Measurements from ENCODE around the gene MACROD2.

MACROD2 gene

GRCh38 chr20:15740046-15740775 is 1744.9 kb downstream of the MACROD2 start:
- DNase-seq (ENCODE audit: low read depth in 2 of 2) = no peak

- DNase-seq (ENCODE audit: low read depth in 2 of 2) = no peak
These were observed 1746.8 kb downstream of the MACROD2 start for GRCh38 chr20:15742087-15742486.

GRCh38 chr20:15742627-15743026 is 1747.3 kb downstream of the MACROD2 start:
- no peak for DNase-seq (ENCODE audit: low read depth in 2 of 2)

GRCh38 chr20:15756002-15756753 is 1760.9 kb downstream of the MACROD2 start:
- DNase-seq (ENCODE audit: low read depth in 2 of 2) = no peak

- no peak for DNase-seq (ENCODE audit: low read depth in 2 of 2)
These were observed 1761.4 kb downstream of the MACROD2 start for GRCh38 chr20:15756754-15757115.

- DNase-seq (ENCODE audit: low read depth in 2 of 2) = no peak
These were observed 1764.3 kb downstream of the MACROD2 start for GRCh38 chr20:15759594-15759993.

- DNase-seq (ENCODE audit: low read depth in 2 of 2) = no peak
These were observed 1764.8 kb downstream of the MACROD2 start for GRCh38 chr20:15760001-15760621.

GRCh38 chr20:15763366-15763765 is 1768.0 kb downstream of the MACROD2 start:
- DNase-seq (ENCODE audit: low read depth in 2 of 2) = no peak

- DNase-seq (ENCODE audit: low read depth in 2 of 2) = no peak
These were observed 1772.3 kb downstream of the MACROD2 start for GRCh38 chr20:15767586-15767985.

- DNase-seq (ENCODE audit: low read depth in 2 of 2) = no peak
These were observed 1772.9 kb downstream of the MACROD2 start for GRCh38 chr20:15767999-15768741.

GRCh38 chr20:15772826-15773225 is 1777.5 kb downstream of the MACROD2 start:
- DNase-seq (ENCODE audit: low read depth in 2 of 2) = no peak

GRCh38 chr20:15774926-15775325 is 1779.6 kb downstream of the MACROD2 start:
- DNase-seq (ENCODE audit: low read depth in 2 of 2) = no peak

- no peak for DNase-seq (ENCODE audit: low read depth in 2 of 2)
These were observed 1781.6 kb downstream of the MACROD2 start for GRCh38 chr20:15776770-15777466.

- no peak for DNase-seq (ENCODE audit: low read depth in 2 of 2)
These were observed 1788.7 kb downstream of the MACROD2 start for GRCh38 chr20:15784020-15784419.

- no peak for DNase-seq (ENCODE audit: low read depth in 2 of 2)
These were observed 1793.8 kb downstream of the MACROD2 start for GRCh38 chr20:15789079-15789478.

GRCh38 chr20:15792855-15793254 is 1797.5 kb downstream of the MACROD2 start:
- DNase-seq (ENCODE audit: low read depth in 2 of 2) = no peak

- DNase-seq (ENCODE audit: low read depth in 2 of 2) = no peak
These were observed 1799.1 kb downstream of the MACROD2 start for GRCh38 chr20:15794409-15794808.

- DNase-seq (ENCODE audit: low read depth in 2 of 2) = no peak
These were observed 1800.1 kb downstream of the MACROD2 start for GRCh38 chr20:15795305-15796019.

- DNase-seq (ENCODE audit: low read depth in 2 of 2) = no peak
These were observed 1804.6 kb downstream of the MACROD2 start for GRCh38 chr20:15799871-15800270.

GRCh38 chr20:15802020-15802419 is 1806.7 kb downstream of the MACROD2 start:
- no peak for DNase-seq (ENCODE audit: low read depth in 2 of 2)

- no peak for DNase-seq (ENCODE audit: low read depth in 2 of 2)
These were observed 1809.8 kb downstream of the MACROD2 start for GRCh38 chr20:15805154-15805553.

Data from stimulated activated CD8-positive, alpha-beta memory T cell treated with anti-CD3 and anti-CD28 coated beads, Interleukin-2, amount 100 ng/mL, for 1 hour (primary cell).